GM19324 (cell line): ENCODE results near the gene CYBA.
"Not testable (repeated sequence)": the region's sequence is repeated elsewhere in the genome, so short reads cannot be mapped to it uniquely, and the experiment has no call there.

Source experiments
- ATAC-seq: cut with Tn5 transposase; IDR thresholded peaks from one replicate; pipeline ENCODE4 v1.9.1; 2021; ENCODE audit warnings: mild to moderate bottlenecking, moderate library complexity; ENCODE audit not compliant: unreplicated experiment, low FRiP score

CYBA gene

DNA sequence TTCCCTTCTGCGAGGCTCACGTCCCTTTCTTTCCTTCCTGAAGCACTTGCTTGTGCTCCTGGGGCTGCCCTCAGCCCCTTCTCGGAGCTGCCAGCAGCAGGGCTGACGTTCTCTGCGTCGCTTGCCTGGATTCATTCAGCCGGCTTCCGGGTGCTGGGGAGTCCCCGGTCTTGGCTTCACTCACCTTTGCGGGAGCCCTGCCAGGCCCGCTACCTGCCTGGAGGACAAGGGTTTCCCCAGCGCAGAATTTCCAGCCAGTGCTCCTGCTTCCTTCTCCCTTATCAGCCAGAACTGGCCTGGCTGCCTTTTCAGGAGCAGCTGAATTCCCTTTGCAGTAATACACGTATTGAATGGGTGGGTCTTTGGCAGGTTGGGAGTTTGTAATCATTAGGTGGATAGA is 34.5 kb downstream of the CYBA start:
- ATAC-seq, result no peak

GRCh38 chr16:88614818-88615580 is 35.9 kb downstream of the CYBA start:
- no peak for ATAC-seq

- no peak for ATAC-seq
Observed at GRCh38 chr16:88613911-88614817, 36.7 kb downstream of the CYBA start.

GRCh38 chr16:88613293-88613692 is 37.6 kb downstream of the CYBA start:
- no peak for ATAC-seq

GRCh38 chr16:88610909-88611812 is 39.7 kb downstream of the CYBA start:
- ATAC-seq, result no peak

DNA sequence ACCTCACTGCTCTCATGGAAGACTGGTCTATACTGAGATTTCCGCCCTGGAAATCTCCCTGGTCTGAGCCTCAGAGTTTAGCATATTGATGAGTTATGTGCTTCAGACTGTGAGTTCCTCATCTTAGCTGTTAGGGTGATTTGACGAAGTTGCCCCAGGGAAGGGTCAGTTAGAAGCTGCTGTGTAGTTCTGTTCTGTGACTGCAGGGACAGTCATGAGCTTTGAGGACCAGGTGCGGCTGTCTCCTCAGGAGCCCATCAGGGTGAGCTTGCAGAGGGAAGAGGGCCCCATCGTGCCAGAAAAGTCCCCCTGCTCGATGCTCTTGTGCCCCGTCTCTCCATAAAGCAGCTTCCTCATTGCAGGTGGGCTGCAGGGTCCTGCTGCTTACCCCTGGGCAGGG is 40.8 kb downstream of the CYBA start:
- ATAC-seq, result no peak

- not testable (repeated sequence) for ATAC-seq
Observed at GRCh38 chr16:88609426-88609825, 41.4 kb downstream of the CYBA start.

GRCh38 chr16:88608076-88608475 is 42.8 kb downstream of the CYBA start:
- no peak for ATAC-seq

GRCh38 chr16:88606148-88606757 is 44.6 kb downstream of the CYBA start:
- ATAC-seq, result no peak

- no peak for ATAC-seq
Observed at GRCh38 chr16:88605186-88606147, 45.4 kb downstream of the CYBA start.

DNA sequence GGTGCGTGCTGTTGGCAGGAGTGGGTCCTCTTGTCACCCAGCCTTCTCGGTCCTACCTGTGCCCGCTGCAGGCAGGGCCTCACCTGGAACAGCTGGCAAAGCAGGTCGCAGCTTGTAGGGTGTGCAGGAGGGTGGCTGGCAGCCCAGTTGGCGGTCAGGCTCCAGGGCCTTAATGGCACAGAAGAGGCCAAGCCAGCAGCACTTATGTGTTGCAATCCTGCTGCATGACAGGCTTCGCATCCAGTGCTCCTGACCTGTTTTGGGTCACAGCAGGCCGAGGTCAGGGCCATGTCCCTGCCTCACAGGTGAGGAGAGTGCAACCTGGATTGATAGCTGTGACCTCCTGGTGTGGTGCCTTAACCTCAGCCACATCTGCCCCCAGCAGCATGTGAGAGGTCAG is 48.8 kb downstream of the CYBA start:
- no peak for ATAC-seq

GRCh38 chr16:88601313-88602036 is 49.4 kb downstream of the CYBA start:
- ATAC-seq, result no peak

- no peak for ATAC-seq
Observed at GRCh38 chr16:88600539-88600896, 50.3 kb downstream of the CYBA start.

GRCh38 chr16:88599825-88600538 is 50.9 kb downstream of the CYBA start:
- ATAC-seq, result no peak

DNA sequence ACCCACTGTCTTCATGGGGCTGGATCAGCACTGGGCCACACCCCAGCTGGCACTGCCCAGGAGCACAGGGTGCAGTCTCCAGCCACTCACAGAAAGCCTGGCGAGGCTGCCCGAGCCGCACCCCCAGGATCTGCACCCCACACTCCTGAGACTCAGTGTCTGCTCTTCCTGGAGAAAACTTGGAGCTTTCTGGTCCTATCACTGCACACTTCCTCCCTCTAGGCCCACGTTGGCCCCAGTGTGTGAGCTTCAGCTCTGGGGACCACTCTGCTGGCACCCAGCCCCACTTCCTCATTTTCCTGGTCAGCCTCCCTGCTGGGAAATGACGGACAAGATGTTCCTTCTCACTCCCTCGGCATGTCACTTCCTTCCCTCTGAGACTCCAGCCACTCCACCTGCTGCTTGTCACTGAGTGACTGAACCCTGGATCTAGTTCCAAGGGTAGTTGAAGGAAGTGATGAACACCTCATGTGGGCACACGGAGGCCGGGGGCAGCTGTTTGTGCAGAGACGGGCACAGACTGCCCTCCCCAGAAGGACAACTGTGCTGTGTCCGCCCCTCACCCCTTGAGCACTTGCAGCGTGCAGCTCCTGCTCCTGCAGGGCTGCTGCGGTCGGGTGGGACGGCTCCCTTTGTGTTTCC is 51.6 kb downstream of the CYBA start:
- ATAC-seq, result no peak

DNA sequence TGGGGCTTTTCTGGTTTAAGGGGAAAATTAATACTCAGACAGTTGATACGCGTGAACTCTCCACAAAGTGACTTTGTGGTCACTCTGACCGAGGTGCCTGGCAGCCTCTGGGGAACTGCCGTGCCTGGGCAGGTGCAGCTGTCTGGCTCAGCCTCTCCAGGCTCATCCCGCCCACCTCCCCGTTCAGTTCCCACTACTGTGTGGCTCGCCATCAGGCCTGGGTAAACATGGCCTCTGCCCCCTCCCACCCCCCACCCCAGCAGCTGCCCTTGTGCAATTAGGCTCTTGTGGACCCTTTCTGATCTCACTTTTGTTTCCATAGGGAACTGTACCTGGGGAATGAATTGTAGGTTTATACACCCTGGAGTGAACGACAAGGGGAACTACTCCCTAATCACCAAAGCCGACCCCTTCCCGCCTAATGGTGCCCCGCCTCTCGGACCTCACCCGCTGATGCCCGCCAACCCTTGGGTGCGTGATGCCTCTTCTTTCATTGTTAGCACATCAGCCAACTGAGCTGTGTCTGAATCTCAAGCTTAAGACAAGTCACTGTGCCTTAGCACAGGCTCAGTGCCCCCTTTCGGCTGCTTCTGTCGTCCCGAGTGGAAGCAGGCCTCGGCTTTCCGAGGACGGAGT is 52.9 kb downstream of the CYBA start:
- no peak for ATAC-seq

GRCh38 chr16:88596483-88596882 is 54.4 kb downstream of the CYBA start:
- ATAC-seq, result no peak
